ENCODE measurements around the gene LAT.

- TF ChIP-seq CTCF (IDR thresholded peaks at IDR 0.05) = peak in 1 of 4 experiments; percentile 11
- no peak for TF ChIP-seq POLR2AphosphoS5 (IDR thresholded peaks at IDR 0.05)
Measured at GRCh38 chr16:28977703-28978662, 6.9 kb upstream of the LAT start.
